ENCODE measurements around the gene AASDHPPT. TPM values are rescaled to one million over a fixed set of nuclear protein-coding genes. Genes with fewer than 3 reads are reported as not detected.

AASDHPPT gene
- total RNA-seq, 1 donor: 25.6 TPM

Other genes starting within 250 kb of the AASDHPPT start
- 7.8 TPM for gene MSANTD4, start 55.4 kb upstream of the AASDHPPT start, total RNA-seq
- gene KBTBD3, start 315 bp upstream of the AASDHPPT start, total RNA-seq: 2.7 TPM

Data from hematopoietic multipotent progenitor cell (in vitro differentiated cells).